CD1c-positive myeloid dendritic cell (primary cell): ENCODE results near the gene SLC1A1.

Source experiments
- DNase-seq: peaks from one replicate; pipeline ENCODE4 v3.0.0-alpha.2; 2016; ENCODE audit errors: extremely low spot score

Gene SLC1A1

DNA sequence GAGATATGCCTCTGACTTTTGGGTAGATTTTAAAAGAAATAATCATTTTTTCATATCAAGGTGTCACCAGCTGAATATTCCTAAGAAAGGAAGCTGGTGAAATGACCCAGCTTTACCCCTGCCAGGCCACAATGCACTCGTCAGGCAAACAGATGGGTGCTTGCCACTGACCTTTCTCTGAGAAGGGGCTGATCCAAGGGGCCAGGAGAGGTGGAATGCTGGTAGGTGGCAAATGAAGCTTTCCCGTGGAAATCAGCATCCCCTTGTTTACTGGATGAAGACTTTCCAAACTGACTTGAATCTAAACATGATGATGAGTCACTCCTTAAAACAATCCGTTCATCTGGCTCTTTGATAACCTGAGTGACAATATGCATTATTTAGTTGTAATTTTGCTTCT is 127.5 kb downstream of the SLC1A1 start:
- DNase-seq = no peak

DNA sequence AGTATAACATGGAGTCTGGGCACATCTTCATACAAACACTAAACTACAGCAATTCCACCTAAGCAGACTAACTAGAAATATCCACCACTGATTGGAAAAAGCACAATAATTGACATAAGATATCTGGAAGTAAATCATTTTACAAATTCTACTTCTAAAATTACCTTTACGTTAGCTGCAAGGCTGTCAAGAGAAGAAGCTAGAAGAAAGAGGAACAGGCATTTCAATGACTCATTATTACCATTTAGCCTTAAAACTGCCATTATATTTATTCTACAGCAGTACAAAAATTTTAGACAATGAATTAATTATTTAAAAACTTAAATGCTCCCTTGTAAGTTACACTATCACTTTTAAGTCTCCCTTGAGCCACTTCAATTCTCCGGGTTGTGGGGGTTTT is 128.4 kb downstream of the SLC1A1 start:
- DNase-seq = peak; percentile 6

DNA sequence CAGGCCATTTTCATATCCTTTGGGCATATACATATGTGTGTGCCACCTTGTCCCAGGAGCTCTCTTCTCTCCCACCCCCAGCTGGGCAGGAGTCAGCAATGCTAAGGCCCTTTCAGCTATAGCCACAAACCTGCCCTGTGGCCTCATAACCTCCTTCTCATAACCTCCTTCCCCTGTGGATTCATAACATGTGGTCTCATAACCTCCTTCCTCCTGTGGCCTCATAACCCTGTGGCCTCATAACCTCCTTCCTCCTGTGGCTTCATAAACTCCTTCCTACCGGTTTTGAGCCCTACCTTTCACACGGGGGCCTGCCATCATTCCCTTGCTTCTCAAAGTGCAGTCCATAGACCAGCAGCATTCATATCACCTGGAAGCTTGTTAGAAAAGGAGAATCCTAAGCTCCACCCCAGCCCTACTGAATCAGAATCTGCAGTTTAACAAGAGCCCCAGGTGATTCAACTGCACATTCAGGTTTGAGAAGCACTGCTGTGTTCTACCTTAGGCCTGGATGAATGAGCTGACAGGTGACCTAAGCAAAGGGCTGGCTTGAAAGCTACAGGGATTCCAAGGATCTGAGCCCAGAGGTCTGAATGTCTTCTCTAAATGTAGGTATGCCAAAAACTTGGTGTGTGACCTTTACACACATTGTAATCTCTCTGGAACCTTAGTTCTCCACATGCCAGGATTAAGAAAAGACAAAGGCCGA is 129.9 kb downstream of the SLC1A1 start:
- no peak for DNase-seq

DNA sequence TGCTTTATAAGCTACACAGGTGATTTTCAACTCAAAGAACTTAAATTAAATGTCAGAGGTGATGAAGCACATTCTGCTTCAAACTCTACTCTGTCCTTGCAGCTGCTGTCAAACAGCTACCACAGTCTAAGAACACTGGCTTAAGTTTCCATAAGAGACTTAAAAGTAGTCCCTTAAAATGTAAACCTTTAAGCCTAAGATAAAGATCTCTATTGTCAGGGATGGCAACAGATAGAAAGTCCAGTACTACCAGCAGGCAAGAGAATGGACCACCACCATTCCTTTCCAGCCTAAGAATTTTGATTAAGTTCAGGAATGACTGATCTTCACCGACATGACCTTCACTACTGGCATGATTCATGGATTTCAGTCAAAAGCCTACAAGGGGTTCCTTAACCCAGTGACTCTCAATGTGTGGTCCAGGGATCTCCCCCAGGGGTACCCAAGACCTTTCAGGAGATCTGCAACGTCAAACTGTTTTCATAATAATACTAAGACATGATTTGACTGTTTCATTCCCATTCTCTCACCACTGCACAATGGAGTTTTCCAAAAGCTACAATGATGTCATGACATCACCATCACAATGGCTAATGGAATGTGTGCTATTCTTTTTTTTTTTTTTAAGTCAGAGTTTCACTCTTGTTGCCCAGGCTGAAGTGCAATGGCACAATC is 130.8 kb downstream of the SLC1A1 start:
- no peak for DNase-seq

DNA sequence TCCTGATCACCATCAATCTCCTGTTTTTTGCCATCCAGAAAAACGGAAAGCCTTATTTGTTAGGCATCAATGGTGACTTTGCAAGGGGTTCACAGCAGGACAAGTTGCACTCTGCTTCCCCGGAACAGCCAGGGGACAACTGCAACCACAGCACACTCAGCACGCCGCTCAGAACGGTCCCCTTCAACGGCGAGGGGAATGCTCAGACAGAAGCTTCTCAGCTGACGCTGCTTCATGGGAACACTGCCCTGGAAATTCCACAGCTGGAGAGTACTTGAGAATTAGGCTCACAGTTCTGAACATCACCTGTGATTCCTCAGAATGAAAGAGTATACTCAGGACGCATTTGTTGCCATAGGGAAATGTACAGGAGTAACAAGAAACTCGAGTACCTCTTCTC is 131.7 kb downstream of the SLC1A1 start:
- no peak for DNase-seq

DNA sequence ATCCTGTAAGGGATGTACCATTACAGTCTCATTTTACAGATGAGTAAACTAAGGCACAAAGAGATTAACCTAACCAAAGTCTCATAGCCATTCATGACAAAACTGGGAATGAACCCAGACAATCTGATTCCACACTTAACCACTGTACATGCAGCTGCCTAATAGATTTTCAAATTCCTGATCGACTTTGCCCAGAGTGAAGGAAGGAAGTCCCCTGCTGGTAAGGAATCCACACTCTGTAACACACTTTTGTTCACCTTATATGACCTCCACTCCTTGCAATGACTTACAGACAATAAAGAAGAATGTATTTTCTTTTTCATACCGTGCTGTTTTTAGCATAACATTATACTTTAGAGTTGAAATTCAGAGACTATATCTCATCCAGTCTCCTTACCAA is 140.6 kb downstream of the SLC1A1 start:
- DNase-seq = no peak
